Measurements from ENCODE around the gene BATF.

DNA sequence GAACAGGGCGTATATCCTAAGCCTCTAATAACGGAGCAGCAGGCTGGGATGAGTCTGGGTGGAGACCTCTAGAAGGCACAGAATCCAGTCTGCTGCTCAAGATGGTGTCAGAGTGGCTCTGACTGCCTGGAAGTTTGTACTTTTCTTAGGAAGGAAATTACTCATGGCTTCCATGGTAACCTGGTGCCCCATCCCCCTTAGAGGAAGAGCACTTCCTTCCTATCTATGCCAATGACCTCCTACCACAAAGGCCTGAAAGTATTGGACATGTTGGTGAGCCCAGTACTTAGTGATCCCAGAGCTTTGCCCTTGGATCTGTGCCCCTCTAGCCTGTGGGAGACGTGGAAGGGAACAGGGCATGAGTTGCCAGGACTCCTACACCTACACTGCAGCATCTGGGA is 1.5 kb downstream of the BATF start:
- TF ChIP-seq EZH2 (IDR thresholded peaks at IDR 0.05; ENCODE audit: borderline replicate concordance, insufficient read depth, low read depth, low read length, poor library complexity, severe bottlenecking), result no peak
- TF ChIP-seq, protein P1, sequence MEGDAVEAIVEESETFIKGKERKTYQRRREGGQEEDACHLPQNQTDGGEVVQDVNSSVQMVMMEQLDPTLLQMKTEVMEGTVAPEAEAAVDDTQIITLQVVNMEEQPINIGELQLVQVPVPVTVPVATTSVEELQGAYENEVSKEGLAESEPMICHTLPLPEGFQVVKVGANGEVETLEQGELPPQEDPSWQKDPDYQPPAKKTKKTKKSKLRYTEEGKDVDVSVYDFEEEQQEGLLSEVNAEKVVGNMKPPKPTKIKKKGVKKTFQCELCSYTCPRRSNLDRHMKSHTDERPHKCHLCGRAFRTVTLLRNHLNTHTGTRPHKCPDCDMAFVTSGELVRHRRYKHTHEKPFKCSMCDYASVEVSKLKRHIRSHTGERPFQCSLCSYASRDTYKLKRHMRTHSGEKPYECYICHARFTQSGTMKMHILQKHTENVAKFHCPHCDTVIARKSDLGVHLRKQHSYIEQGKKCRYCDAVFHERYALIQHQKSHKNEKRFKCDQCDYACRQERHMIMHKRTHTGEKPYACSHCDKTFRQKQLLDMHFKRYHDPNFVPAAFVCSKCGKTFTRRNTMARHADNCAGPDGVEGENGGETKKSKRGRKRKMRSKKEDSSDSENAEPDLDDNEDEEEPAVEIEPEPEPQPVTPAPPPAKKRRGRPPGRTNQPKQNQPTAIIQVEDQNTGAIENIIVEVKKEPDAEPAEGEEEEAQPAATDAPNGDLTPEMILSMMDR (IDR thresholded peaks at IDR 0.05), result no peak

Data from B cell (primary cell).